Karpas-422 (cell line): ENCODE measurements around the gene CCDC27. TPM values are rescaled to one million over a fixed set of nuclear protein-coding genes. Genes with fewer than 3 reads are reported as not detected.

Experiments
- DNase-seq: peaks from one replicate; pipeline ENCODE4 v3.0.0-alpha.2; 2015
- H2AFZ ChIP-seq: fragments of 200-600 bp; sonication (generic); 2 replicates; pipeline ENCODE4 v1.6.1; 2014; ENCODE audit warnings: antibody characterized with exemption, low read length, mixed read lengths
- H3K27ac ChIP-seq: fragments of 200-600 bp; sonication (generic); 2 replicates; pipeline ENCODE4 v1.5.1; 2014; ENCODE audit warnings: mild to moderate bottlenecking, low read length, moderate library complexity
- H3K27me3 ChIP-seq: fragments of 200-600 bp; sonication (generic); 2 replicates; pipeline ENCODE4 v1.6.1; 2014; ENCODE audit warnings: low read length, mixed read lengths
- H3K36me3 ChIP-seq: fragments of 200-600 bp; sonication (generic); 2 replicates; pipeline ENCODE4 v1.6.1; 2014; ENCODE audit warnings: low read length, mixed read lengths; ENCODE audit not compliant: insufficient read depth
- H3K4me1 ChIP-seq: fragments of 200-600 bp; sonication (generic); 2 replicates; pipeline ENCODE4 v1.6.1; 2014; ENCODE audit warnings: mild to moderate bottlenecking, low read length, mixed read lengths
- H3K4me2 ChIP-seq: fragments of 200-600 bp; sonication (generic); 2 replicates; pipeline ENCODE4 v1.6.1; 2014; ENCODE audit warnings: low read length, low read depth, mild to moderate bottlenecking; ENCODE audit not compliant: poor library complexity, severe bottlenecking
- H3K4me3 ChIP-seq: fragments of 200-600 bp; sonication (generic); 2 replicates; pipeline ENCODE4 v1.5.1; 2014; ENCODE audit warnings: mild to moderate bottlenecking, antibody characterized with exemption, low read length, mixed read lengths
- H3K79me2 ChIP-seq: fragments of 200-600 bp; sonication (generic); 2 replicates; pipeline ENCODE4 v1.6.1; 2014; ENCODE audit warnings: mild to moderate bottlenecking, low read length, mixed read lengths
- H3K9ac ChIP-seq: fragments of 200-600 bp; sonication (generic); 2 replicates; pipeline ENCODE4 v1.6.0; 2014; ENCODE audit warnings: low read length
- H3K9me2 ChIP-seq: fragments of 200-600 bp; sonication (generic), shearing (Covaris generic); replicated peaks from 2 replicates; pipeline ENCODE4 v1.6.0; 2014; ENCODE audit warnings: mild to moderate bottlenecking, low read length, moderate library complexity; ENCODE audit not compliant: insufficient read depth
- H3K9me3 ChIP-seq: fragments of 300-700, 200-600 bp; sonication (generic); 2 replicates; pipeline ENCODE4 v1.6.1; 2014; ENCODE audit warnings: low read length, mixed read lengths
- H4K20me1 ChIP-seq: fragments of 200-600 bp; sonication (generic); 2 replicates; pipeline ENCODE4 v1.6.1; 2014; ENCODE audit warnings: mild to moderate bottlenecking, antibody characterized with exemption, low read length, low read depth; ENCODE audit not compliant: insufficient read depth
- total RNA-seq: library from RNA; depleted of rRNA; stranded (reverse); fragments of >200 nt; shearing (Covaris generic); gene quantifications from 2 replicates; pipeline ENCODE4 v1.2.3, GENCODE V29; 2014; ENCODE audit warnings: low replicate concordance

CCDC27 gene
- total RNA-seq, 1 experiment from 2014 or later, result not detected

DNA sequence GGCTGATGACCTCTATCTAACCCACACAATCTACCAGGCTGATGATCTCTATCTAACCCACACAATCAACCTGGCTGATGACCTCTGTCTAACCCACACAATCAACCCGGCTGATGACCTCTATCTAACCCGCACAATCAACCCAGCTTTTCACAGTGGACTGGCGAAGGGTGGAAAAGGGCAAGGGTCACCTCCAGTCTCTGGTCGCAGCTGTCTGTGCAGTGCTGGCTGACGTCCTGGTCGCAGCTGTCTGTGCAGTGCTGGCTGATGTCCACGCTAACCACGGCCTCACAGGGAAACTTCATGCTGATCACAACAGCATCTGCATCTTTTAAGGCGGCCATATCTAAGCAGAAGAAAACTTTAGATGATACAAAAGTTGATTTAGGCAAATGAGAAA is 12.2 kb upstream of the CCDC27 start:
- no peaks in the 10 kb centered on the region for H3K27me3 ChIP-seq
- H3K9ac ChIP-seq, result no peak overlapping the region
- no peak overlapping the region for H3K27ac ChIP-seq
- no peaks in the 10 kb centered on the region for H3K9me3 ChIP-seq
- no peaks in the 10 kb centered on the region for H3K36me3 ChIP-seq
- no peaks in the 10 kb centered on the region for H3K4me1 ChIP-seq
- no peak for DNase-seq
- H3K4me3 ChIP-seq, result no peak overlapping the region
- no peaks in the 10 kb centered on the region for H3K9me2 ChIP-seq
- H3K79me2 ChIP-seq, result no peaks in the 10 kb centered on the region
- H3K4me2 ChIP-seq, result no peak overlapping the region
- no peaks in the 10 kb centered on the region for H4K20me1 ChIP-seq
- H2AFZ ChIP-seq, result no peak overlapping the region

DNA sequence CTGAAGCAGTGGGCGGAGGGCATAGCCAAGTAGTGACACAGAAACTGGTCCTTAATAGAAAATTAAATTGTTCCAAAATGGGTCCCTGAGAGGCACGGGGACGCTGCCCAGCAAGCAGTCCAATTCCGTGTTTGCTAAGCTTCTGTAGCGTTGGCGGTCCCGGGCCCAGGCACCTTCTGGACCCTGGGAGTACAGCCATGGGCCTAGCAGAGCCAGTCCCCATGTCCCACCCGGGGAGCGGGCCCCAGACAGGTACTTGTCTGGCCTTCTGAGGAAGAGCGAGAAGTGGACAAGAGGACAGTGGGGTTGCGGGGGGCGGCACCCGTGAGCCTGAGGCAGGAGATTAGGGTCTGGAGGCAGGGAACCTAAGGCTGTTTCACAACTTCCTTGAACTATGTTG is 11.5 kb upstream of the CCDC27 start:
- Histone ChIP-seq H3K36me3 (no peaks in the 10 kb centered on the region), H3K4me3 (no peak overlapping the region), H3K4me1 (no peaks in the 10 kb centered on the region), H3K9ac (no peak overlapping the region), H4K20me1 (no peaks in the 10 kb centered on the region), H3K79me2 (no peaks in the 10 kb centered on the region), H2AFZ (no peak overlapping the region), H3K9me3 (no peaks in the 10 kb centered on the region), H3K9me2 (no peaks in the 10 kb centered on the region), H3K4me2 (no peak overlapping the region), H3K27ac (no peak overlapping the region), H3K27me3 (no peaks in the 10 kb centered on the region)
- DNase-seq, result no peak

DNA sequence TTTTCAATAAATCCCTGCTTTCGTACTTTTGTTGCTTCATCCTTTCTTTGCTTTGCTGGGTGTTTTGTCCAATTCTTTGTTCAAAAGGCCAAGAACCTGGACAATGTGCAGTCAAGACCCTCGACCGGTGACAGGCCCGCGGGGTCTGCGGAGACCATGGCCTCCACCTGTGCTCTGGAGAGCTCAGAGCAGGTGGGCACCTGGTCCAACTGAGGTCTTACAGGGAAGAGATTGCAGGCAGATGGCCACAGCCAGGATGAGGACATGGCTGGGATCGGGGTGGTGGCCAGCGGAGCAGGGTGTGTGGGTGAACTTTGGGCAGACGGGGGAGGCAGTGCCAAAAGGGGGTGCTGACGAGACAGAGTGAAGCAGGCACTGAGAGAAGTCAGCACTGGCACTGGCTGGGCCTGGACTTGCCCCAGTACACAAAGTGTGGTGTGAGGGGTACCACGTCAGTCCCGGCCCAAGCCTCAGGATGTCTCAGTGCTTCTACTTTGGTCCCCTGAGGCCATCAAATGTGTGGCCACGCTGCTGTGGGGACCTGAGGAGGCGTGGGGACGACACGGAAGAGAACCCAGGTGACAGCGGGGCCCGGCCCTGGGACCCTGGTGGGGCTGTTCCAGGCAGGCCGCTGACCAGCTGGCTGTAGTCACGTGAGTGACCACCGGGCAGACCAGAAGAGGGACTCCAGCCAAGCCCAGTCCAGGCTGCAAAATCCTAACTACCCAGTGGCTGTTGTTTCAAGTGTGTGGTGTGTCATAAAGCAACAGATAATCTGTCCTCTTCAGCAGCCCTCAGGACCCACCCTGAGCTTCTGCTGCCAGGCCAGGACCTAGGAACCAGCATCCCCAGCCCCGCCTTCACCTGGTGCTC is 10.4 kb upstream of the CCDC27 start:
- no peak overlapping the region for H3K4me2 ChIP-seq
- H3K4me1 ChIP-seq, result no peaks in the 10 kb centered on the region
- no peak overlapping the region for H3K4me3 ChIP-seq
- H2AFZ ChIP-seq, result no peak overlapping the region
- H3K9me3 ChIP-seq, result no peaks in the 10 kb centered on the region
- no peaks in the 10 kb centered on the region for H3K27me3 ChIP-seq
- H3K9me2 ChIP-seq, result no peaks in the 10 kb centered on the region
- H4K20me1 ChIP-seq, result no peaks in the 10 kb centered on the region
- H3K36me3 ChIP-seq, result no peaks in the 10 kb centered on the region
- DNase-seq, result no peak
- no peaks in the 10 kb centered on the region for H3K79me2 ChIP-seq
- no peak overlapping the region for H3K27ac ChIP-seq
- H3K9ac ChIP-seq, result no peak overlapping the region

DNA sequence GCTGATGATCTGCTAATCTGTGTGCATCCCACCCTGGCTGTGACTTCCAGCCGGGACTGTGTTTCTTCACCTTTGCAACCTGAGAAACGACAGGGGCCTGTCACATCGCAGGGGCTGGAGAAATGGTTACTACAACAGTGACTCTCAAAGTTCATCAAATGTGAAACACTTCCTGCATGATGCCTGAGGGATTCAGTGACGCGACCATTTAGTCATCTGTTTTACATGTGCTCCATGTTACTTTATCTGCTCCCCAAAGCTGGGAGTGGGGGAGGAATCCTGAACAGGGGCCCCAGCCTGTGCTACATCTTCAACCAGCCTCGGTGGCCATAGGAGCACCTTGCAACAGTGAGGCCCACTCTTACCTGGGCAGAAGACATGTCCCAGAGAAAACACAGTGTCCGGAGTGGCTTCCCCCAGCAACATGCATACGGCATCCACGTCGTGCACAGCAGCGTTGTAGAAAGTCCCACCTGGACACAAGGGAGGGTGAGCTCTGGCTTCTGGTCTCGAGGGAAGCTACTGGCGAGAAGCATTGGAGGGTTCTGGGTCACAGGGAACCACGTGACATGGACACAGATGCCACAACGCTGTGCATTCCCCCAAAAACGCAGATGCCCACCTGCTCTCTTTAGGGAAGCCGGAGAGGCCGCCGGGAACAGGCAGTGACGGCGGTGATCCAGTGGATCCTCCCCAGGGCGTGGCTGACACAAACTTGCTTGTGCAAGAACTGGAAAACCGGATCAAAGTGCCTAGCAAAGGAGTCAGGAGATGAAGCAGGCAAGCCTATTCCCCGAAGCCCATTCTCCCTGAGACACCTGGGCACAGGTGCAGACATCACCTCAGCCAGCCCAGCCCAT is 9.6 kb upstream of the CCDC27 start:
- DNase-seq, result no peak
- Histone ChIP-seq H3K4me1 (no peaks in the 10 kb centered on the region), H3K9me3 (no peaks in the 10 kb centered on the region), H2AFZ (no peak overlapping the region), H4K20me1 (no peaks in the 10 kb centered on the region), H3K4me3 (no peak overlapping the region), H3K27me3 (no peaks in the 10 kb centered on the region), H3K36me3 (no peaks in the 10 kb centered on the region), H3K79me2 (no peaks in the 10 kb centered on the region), H3K9ac (no peak overlapping the region), H3K9me2 (no peaks in the 10 kb centered on the region), H3K27ac (no peak overlapping the region), H3K4me2 (no peak overlapping the region)

DNA sequence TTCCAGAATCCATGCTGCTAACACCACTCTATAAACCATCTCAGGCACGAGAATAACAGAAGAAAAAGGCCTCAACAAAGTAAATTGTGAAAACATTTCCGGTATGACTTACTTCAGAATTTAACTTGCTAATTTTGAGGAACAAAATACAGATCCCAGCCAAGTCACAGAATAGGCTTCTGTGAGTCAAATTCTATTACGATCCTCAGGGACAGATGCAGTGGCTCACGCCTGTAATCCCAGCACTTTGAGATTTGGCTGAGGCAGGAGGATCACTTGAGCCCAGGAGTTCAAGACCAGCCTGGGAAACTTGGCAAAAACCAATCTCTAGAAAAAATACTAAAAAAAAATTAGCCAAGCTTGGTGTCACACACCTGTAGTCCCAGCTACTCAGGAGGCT is 8.8 kb upstream of the CCDC27 start:
- Histone ChIP-seq H3K79me2 (no peaks in the 10 kb centered on the region), H4K20me1 (no peaks in the 10 kb centered on the region), H3K9me3 (no peaks in the 10 kb centered on the region), H3K27ac (no peak overlapping the region), H2AFZ (no peak overlapping the region), H3K36me3 (no peaks in the 10 kb centered on the region), H3K4me1 (no peaks in the 10 kb centered on the region), H3K4me2 (no peak overlapping the region), H3K4me3 (no peak overlapping the region), H3K9me2 (no peaks in the 10 kb centered on the region), H3K9ac (no peak overlapping the region), H3K27me3 (no peaks in the 10 kb centered on the region)
- DNase-seq, result no peak

DNA sequence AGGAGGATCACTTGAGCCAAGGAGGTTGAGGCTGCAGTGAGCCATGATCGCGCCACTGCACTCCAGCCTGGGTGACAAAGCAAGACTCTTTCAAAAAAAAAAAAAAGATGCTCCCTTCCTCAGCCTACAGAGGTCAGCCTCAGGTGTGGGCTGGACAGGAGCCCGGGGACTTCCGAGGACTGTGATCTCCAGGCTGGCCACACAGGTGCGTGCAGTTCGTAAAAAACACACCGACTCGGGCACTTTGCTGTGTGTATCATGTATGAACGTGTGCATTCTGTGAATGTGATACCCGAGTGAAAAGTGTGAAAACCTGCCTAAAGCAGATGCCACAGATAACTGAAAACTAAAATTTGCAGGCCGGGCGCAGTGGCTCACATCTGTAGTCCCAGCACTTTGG is 8.4 kb upstream of the CCDC27 start:
- H4K20me1 ChIP-seq, result no peaks in the 10 kb centered on the region
- no peaks in the 10 kb centered on the region for H3K79me2 ChIP-seq
- no peak overlapping the region for H3K9ac ChIP-seq
- H3K4me3 ChIP-seq, result no peak overlapping the region
- no peak for DNase-seq
- H3K27me3 ChIP-seq, result no peaks in the 10 kb centered on the region
- no peak overlapping the region for H2AFZ ChIP-seq
- H3K9me2 ChIP-seq, result no peaks in the 10 kb centered on the region
- no peaks in the 10 kb centered on the region for H3K36me3 ChIP-seq
- H3K4me2 ChIP-seq, result no peak overlapping the region
- no peaks in the 10 kb centered on the region for H3K4me1 ChIP-seq
- H3K9me3 ChIP-seq, result no peaks in the 10 kb centered on the region
- no peak overlapping the region for H3K27ac ChIP-seq

DNA sequence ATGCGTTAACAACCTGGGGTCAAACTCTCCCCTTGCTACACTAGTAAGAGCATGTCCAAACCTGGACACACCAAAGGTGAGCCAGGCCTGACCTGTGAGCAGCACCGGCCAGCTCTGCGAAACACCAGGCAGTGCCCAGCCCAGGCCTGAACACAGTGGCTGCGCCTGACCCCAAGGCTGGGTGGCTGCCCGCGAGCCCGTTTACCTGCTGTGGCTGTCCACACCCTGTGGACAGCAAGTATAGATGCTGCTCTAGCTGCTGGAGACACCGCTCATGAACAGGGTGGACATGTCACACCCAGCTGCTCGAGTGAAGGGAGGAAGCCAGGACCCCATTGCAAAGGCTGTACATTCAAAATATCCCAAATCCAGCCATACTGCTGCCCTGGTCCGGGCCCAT is 7.6 kb upstream of the CCDC27 start:
- H3K4me1 ChIP-seq, result no peaks in the 10 kb centered on the region
- no peak for DNase-seq
- no peaks in the 10 kb centered on the region for H3K27me3 ChIP-seq
- H3K9me2 ChIP-seq, result no peaks in the 10 kb centered on the region
- no peak overlapping the region for H3K9ac ChIP-seq
- no peak overlapping the region for H3K4me2 ChIP-seq
- no peak overlapping the region for H3K27ac ChIP-seq
- H2AFZ ChIP-seq, result no peak overlapping the region
- no peak overlapping the region for H3K4me3 ChIP-seq
- H4K20me1 ChIP-seq, result no peaks in the 10 kb centered on the region
- no peaks in the 10 kb centered on the region for H3K36me3 ChIP-seq
- H3K79me2 ChIP-seq, result no peaks in the 10 kb centered on the region
- no peaks in the 10 kb centered on the region for H3K9me3 ChIP-seq

DNA sequence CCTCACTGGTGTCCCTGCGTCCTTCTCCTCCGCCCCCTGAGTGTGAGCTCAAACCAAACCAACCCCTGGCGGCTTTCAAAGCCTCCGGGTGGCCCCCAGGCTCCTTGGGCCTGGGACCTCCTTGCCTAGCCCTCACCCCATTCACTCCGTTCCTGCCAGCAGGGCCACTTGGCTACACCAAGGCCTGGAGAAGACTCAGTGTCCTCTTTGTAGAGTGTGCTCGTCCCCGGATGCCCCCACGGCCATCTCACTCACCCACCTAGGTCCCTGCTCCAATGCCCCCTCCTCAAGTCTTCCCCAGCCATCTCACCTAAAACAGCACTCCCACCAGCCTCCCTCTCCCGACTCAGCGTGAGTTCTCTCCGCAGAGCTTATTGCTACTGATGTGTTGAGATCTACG is 7.2 kb upstream of the CCDC27 start:
- Histone ChIP-seq H3K4me1 (no peaks in the 10 kb centered on the region), H3K9ac (no peak overlapping the region), H3K9me2 (no peaks in the 10 kb centered on the region), H2AFZ (no peak overlapping the region), H3K9me3 (no peaks in the 10 kb centered on the region), H3K36me3 (no peaks in the 10 kb centered on the region), H3K27me3 (no peaks in the 10 kb centered on the region), H3K4me2 (no peak overlapping the region), H3K4me3 (no peak overlapping the region), H3K27ac (no peak overlapping the region), H3K79me2 (no peaks in the 10 kb centered on the region), H4K20me1 (no peaks in the 10 kb centered on the region)
- no peak for DNase-seq
